Caco-2 (cell line): ENCODE data around the gene PDE1C. TPM values are rescaled to one million over a fixed set of nuclear protein-coding genes. Genes with fewer than 3 reads are reported as not detected.

Source experiments
- BruUV-seq: library from RNA; stranded (reverse); fragments of 400-500 nt; replicated peaks from 2 replicates; lab custom pipeline; 2021; lab: Mats Ljungman, UMichigan
- CTCF ChIA-PET: fragments of 300-600 bp; sonication (Branson Sonifier 250); formaldehyde crosslinking; loops from one replicate; lab custom pipeline; 2022; ENCODE audit warnings: antibody characterized with exemption; lab: Charles Lee
- POLR2A ChIA-PET: fragments of 300-600 bp; sonication (Branson Sonifier 250); formaldehyde crosslinking; loops from one replicate; lab custom pipeline; 2022; ENCODE audit warnings: antibody characterized with exemption; lab: Charles Lee
- DNase-seq, 2 experiments: peaks; one replicate each; pipeline versions ENCODE4 v3.0.0 to v3.0.0-alpha.2; 2020 to 2022
- H3K27me3 ChIP-seq: replicated peaks from 2 replicates; pipeline ENCODE4 v1.6.0; 2011; ENCODE audit warnings: low read length; ENCODE audit not compliant: control insufficient read depth, insufficient read depth
- H3K36me3 ChIP-seq: 2 replicates; pipeline ENCODE4 v1.5.1; 2011; ENCODE audit warnings: low read length; ENCODE audit not compliant: control insufficient read depth, insufficient read depth
- H3K4me1 ChIP-seq: fragments of 250-450 bp; sonication (Bioruptor Pico); 2 replicates; pipeline ENCODE4 v1.5.1; 2020; ENCODE audit warnings: mild to moderate bottlenecking
- H3K4me3 ChIP-seq: 2 replicates; pipeline ENCODE4 v1.5.1; 2011; ENCODE audit warnings: low read depth, mild to moderate bottlenecking, control low read depth, low read length
- H3K9me3 ChIP-seq: fragments of 250-450 bp; sonication (Bioruptor Pico); 2 replicates; pipeline ENCODE4 v1.5.1; 2020; ENCODE audit warnings: mild to moderate bottlenecking, moderate library complexity
- H3K27ac Mint-ChIP-seq: one replicate; pipeline ENCODE4 v1.8.0; 2022; ENCODE audit warnings: mixed read lengths; ENCODE audit not compliant: unreplicated experiment
- H3K27me3 Mint-ChIP-seq: one replicate; pipeline ENCODE4 v1.8.0; 2022; ENCODE audit warnings: mixed read lengths; ENCODE audit not compliant: insufficient read depth, unreplicated experiment
- H3K36me3 Mint-ChIP-seq: one replicate; pipeline ENCODE4 v1.8.0; 2022; ENCODE audit warnings: mild to moderate bottlenecking, mixed read lengths; ENCODE audit not compliant: insufficient read depth, unreplicated experiment
- H3K4me1 Mint-ChIP-seq: one replicate; pipeline ENCODE4 v1.8.0; 2022; ENCODE audit warnings: low read depth, mixed read lengths; ENCODE audit not compliant: unreplicated experiment
- H3K4me3 Mint-ChIP-seq: one replicate; pipeline ENCODE4 v1.8.0; 2022; ENCODE audit warnings: mild to moderate bottlenecking, moderate library complexity, mixed read lengths; ENCODE audit not compliant: unreplicated experiment
- H3K9me3 Mint-ChIP-seq: one replicate; pipeline ENCODE4 v1.8.0; 2022; ENCODE audit warnings: mixed read lengths; ENCODE audit not compliant: unreplicated experiment
- intact Hi-C: fragments of 100-400 bp; cut with micrococcal nuclease; formaldehyde crosslinking; loops from one replicate; pipeline ENCODE4 v1.10.0; 2022; ENCODE audit not compliant: unreplicated experiment
- total RNA-seq: library from RNA; stranded (reverse); gene quantifications from 2 replicates; pipeline ENCODE4 v1.2.3, GENCODE V29; 2022
- TF ChIP-seq, protein P1 (sequence below), 2 experiments: fragments of 200-600 bp in 1 of 2; IDR thresholded peaks; 1 replicate in 1 of 2; 2 replicates in 1 of 2; pipeline versions ENCODE4 v1.5.1 to v1.8.0; 2011 to 2022; ENCODE audit warnings: antibody characterized with exemption in 1 of 2, control low read depth in 1 of 2, inconsistent platforms in 1 of 2, low read depth in 1 of 2, low read length in 1 of 2, mild to moderate bottlenecking in 1 of 2, moderate library complexity in 1 of 2; ENCODE audit not compliant: insufficient read depth in 1 of 2, severe bottlenecking in 1 of 2, unreplicated experiment in 1 of 2

PDE1C gene
- total RNA-seq, 1 experiment from 2014 or later, result not detected

DNA sequence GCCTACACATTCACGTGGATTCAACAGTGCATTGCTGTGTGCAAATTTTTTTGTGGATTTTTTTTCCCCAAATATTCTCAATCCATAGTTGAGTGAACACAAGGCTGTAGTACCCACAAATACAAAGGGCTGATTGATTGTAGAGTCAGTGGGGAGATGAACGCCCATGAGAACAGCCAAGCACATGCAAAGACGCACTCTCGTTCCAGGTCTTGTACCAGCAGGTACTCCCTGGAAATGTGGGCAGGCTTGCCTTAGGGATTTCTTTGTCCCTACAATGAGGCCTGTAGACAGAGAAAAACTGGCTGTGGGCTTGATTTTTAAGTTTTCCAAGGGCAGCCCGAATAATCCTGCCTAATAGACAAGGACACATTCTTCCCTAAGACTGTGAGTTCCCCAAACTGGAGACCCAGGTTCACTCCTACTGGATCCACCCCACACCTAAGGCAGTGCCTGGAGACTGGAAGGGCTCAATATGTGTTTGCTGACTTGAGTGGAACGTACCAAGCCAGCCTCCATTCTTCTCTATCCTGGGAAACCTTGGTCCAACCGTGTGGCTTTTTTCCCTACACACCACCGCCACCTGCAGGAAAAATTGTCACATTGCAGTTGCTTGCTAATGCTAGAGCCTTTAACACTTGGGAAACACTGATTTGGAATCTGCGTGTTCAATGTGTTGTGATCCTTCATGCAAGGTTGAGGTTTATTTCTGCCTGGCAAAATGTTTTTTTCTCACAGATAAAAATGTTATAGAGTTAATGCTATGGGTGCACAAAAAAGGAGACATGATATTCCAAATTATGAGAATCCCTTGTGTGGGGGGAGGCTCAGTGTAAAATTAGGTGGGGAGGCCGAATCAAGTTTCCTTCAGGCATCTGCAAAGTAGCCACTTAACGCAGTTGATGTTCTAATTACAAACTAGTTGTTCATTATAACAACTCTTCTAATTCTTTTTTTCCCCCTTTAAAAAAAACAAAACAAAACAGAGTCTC, 333.9 kb downstream of the PDE1C start:
- Mint-ChIP-seq H3K36me3 (no peaks in the 10 kb centered on the region), H3K27me3 (peaks cover 9% of the 10 kb centered on the region), H3K27ac (no peak overlapping the region), H3K4me3 (no peak overlapping the region), H3K4me1 (no peaks in the 10 kb centered on the region), H3K9me3 (no peaks in the 10 kb centered on the region)
- DNase-seq, result peak; percentile 61 to 76
- H3K36me3 ChIP-seq, result no peaks in the 10 kb centered on the region
- intact Hi-C loops, result loop anchor here (1.0 kb wide), 6 partner anchors 88 to 602 kb away; no protein-coding TSS in a partner anchor
- no peaks in the 10 kb centered on the region for H3K4me1 ChIP-seq
- CTCF ChIA-PET, result interaction anchor here (0.6 kb wide), 1 partner anchor 40 kb away, joined by 3 read pairs; no protein-coding TSS in a partner anchor
- H3K4me3 ChIP-seq, result no peak overlapping the region
- TF ChIP-seq, protein P1, sequence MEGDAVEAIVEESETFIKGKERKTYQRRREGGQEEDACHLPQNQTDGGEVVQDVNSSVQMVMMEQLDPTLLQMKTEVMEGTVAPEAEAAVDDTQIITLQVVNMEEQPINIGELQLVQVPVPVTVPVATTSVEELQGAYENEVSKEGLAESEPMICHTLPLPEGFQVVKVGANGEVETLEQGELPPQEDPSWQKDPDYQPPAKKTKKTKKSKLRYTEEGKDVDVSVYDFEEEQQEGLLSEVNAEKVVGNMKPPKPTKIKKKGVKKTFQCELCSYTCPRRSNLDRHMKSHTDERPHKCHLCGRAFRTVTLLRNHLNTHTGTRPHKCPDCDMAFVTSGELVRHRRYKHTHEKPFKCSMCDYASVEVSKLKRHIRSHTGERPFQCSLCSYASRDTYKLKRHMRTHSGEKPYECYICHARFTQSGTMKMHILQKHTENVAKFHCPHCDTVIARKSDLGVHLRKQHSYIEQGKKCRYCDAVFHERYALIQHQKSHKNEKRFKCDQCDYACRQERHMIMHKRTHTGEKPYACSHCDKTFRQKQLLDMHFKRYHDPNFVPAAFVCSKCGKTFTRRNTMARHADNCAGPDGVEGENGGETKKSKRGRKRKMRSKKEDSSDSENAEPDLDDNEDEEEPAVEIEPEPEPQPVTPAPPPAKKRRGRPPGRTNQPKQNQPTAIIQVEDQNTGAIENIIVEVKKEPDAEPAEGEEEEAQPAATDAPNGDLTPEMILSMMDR (IDR thresholded peaks at IDR 0.05; ENCODE audit: insufficient read depth in 1 of 2, low read depth in 1 of 2, low read length in 1 of 2, severe bottlenecking in 1 of 2, unreplicated experiment in 1 of 2), result peak; percentile 72 to 90
- POLR2A ChIA-PET, result no interaction called here
- no peaks in the 10 kb centered on the region for H3K9me3 ChIP-seq
- H3K27me3 ChIP-seq, result no peaks in the 10 kb centered on the region; the same call in 1 of the 2 replicates
- no TSS peak for BruUV-seq

DNA sequence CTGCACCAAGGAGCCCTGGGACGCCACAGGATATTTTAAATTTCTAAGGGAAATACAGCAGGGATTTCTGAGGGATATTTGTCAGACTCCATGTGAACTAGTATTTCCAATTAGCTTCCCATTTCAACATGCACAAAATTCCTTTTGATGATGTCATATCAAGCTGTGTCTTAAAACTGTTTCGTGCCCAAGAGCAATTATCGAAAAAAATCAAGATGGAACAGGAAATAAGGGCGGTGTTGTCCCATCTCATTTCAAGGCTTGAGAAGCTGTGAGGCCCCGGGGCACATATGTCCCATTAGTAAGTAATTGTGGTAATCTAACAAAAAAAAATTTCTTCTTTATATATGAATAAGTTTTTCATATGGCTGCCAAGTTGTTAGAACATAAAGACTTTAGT, 335.8 kb downstream of the PDE1C start:
- no peaks in the 10 kb centered on the region for H3K9me3 Mint-ChIP-seq
- no TSS peak for BruUV-seq
- intact Hi-C loops, result no loop called here
- H3K36me3 ChIP-seq, result no peaks in the 10 kb centered on the region
- no peaks in the 10 kb centered on the region for H3K27me3 ChIP-seq
- H3K4me1 Mint-ChIP-seq, result no peaks in the 10 kb centered on the region
- CTCF ChIA-PET, result interaction anchor here (0.7 kb wide), 1 partner anchor 81 kb away, joined by 3 read pairs; no protein-coding TSS in a partner anchor
- no peak for DNase-seq
- TF ChIP-seq, protein P1 (IDR thresholded peaks at IDR 0.05; ENCODE audit: insufficient read depth in 1 of 2, low read depth in 1 of 2, low read length in 1 of 2, severe bottlenecking in 1 of 2, unreplicated experiment in 1 of 2), result no peak
- H3K4me3 ChIP-seq, result no peak overlapping the region
- H3K9me3 ChIP-seq, result no peaks in the 10 kb centered on the region
- no peaks in the 10 kb centered on the region for H3K4me1 ChIP-seq
- no peaks in the 10 kb centered on the region for H3K36me3 Mint-ChIP-seq
- no peak overlapping the region for H3K27ac Mint-ChIP-seq
- POLR2A ChIA-PET, result no interaction called here
- peaks cover 14% of the 10 kb centered on the region for H3K27me3 Mint-ChIP-seq
- no peak overlapping the region for H3K4me3 Mint-ChIP-seq

DNA sequence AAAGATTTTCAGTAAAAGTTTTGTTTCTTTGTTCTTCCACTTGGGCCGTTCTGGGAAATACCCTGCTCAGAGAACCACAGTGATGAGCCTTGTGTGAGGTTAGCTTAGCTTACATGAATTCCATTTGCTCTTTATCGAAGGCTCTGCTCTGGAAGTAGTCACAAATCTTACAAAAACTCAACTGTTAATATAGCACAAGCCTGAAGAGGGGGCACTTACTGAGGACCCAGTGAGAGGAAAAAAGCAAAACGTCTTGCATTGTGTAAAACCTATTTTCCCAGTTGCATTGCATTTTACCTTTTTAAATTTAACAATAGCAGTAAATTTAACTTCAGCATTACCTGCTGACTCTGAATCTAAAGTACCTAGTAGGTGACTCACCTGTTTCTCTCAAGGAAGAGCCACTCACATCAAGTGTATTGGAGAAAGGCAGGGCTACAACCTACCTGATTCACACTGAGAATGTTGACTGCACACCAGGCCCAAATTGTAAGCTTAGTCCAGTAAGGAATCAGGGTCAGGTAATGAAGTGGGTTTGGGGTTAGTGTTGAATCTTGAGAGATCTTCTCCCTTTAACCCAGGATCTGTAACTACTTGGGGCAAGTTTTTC, 340.9 kb downstream of the PDE1C start:
- H3K4me1 ChIP-seq, result no peaks in the 10 kb centered on the region
- Mint-ChIP-seq H3K27me3 (peaks cover 14% of the 10 kb centered on the region), H3K36me3 (no peaks in the 10 kb centered on the region), H3K9me3 (no peaks in the 10 kb centered on the region), H3K4me3 (no peak overlapping the region), H3K4me1 (no peaks in the 10 kb centered on the region), H3K27ac (no peak overlapping the region)
- DNase-seq, result no peak
- no peaks in the 10 kb centered on the region; the same call in 1 of the 2 replicates for H3K27me3 ChIP-seq
- no peaks in the 10 kb centered on the region; the same call in 1 of the 2 replicates for H3K9me3 ChIP-seq
- no peak overlapping the region for H3K4me3 ChIP-seq
- H3K36me3 ChIP-seq, result no peaks in the 10 kb centered on the region
- no TSS peak for BruUV-seq
- TF ChIP-seq, protein P1 (IDR thresholded peaks at IDR 0.05; ENCODE audit: insufficient read depth in 1 of 2, low read depth in 1 of 2, low read length in 1 of 2, severe bottlenecking in 1 of 2, unreplicated experiment in 1 of 2), result no peak
- POLR2A ChIA-PET, result no interaction called here
- intact Hi-C loops, result no loop called here
- CTCF ChIA-PET, result no interaction called here
